ENCODE data around the gene FAM170B.

DNA sequence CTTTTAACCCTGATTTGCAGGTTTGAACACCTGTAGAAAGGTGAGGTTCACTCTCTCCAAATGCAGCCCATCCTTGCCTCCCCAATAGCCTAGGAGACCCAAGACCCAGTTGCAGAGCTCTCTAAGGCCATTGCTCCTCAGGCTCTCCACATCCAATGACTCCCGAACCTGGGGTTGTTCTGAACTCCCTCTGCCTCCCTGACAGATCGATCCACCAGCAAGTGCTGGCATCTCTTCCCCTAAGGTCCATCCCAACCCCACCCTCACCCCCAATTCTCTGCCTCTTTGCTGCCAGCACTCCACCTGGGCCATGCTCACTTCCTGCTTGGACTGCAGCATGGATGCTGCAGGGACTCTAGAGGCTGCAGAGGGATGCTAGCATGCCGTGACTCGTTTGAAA is 19.3 kb upstream of the FAM170B start:
- no peak for TF ChIP-seq POLR2A (IDR thresholded peaks at IDR 0.05)
- TF ChIP-seq CTCF (IDR thresholded peaks at IDR 0.05) = no peak

Data from esophagus squamous epithelium (tissue), 4 donors.